Heart left ventricle (tissue), 16 donors: ENCODE measurements around the gene DPEP2NB. TPM values are rescaled to one million over a fixed set of nuclear protein-coding genes. Genes with fewer than 3 reads are reported as not detected.

Experiments
- ATAC-seq, 4 donors: fragments of 200-7000 bp; cut with Tn5 transposase; one replicate each; pipeline ENCODE4 v1.9.1; 2020 to 2022; ENCODE audit warnings: moderate library complexity in 4 of 4, mild to moderate bottlenecking in 3 of 4, moderate number of reproducible peaks in 1 of 4
- DNase-seq, 5 donors: peaks; one replicate each; pipeline ENCODE4 v3.0.0-alpha.2; 2020
- H3K27ac ChIP-seq, 12 donors: fragments of 200-600 bp; sonication (generic) in 4 of 12; one replicate each; pipeline versions ENCODE4 v1.5.0 to v1.8.0; 2016 to 2022; ENCODE audit warnings: mild to moderate bottlenecking in 2 of 12
- H3K27me3 ChIP-seq, 9 donors: fragments of 200-600 bp; sonication (generic) in 2 of 9; one replicate each; pipeline versions ENCODE4 v1.5.1 to v1.8.0; 2016 to 2022; ENCODE audit warnings: mild to moderate bottlenecking in 3 of 9
- H3K36me3 ChIP-seq, 9 donors: fragments of 200-600 bp; sonication (generic) in 2 of 9; one replicate each; pipeline versions ENCODE4 v1.5.0 to v1.8.0; 2018 to 2022; ENCODE audit warnings: mild to moderate bottlenecking in 2 of 9
- H3K4me1 ChIP-seq, 12 donors: fragments of 200-600 bp; sonication (generic) in 4 of 12; one replicate each; pipeline versions ENCODE4 v1.5.0 to v1.8.0; 2016 to 2022; ENCODE audit warnings: mild to moderate bottlenecking in 3 of 12
- H3K4me3 ChIP-seq, 12 donors: fragments of 200-600 bp; sonication (generic) in 4 of 12; one replicate each; pipeline versions ENCODE4 v1.5.0 to v1.8.0; 2017 to 2022; ENCODE audit warnings: mild to moderate bottlenecking in 9 of 12, moderate library complexity in 4 of 12
- H3K9me3 ChIP-seq, 12 donors: fragments of 200-600 bp; sonication (generic) in 4 of 12; one replicate each; pipeline versions ENCODE4 v1.5.0 to v1.8.0; 2016 to 2022; ENCODE audit warnings: mild to moderate bottlenecking in 1 of 12
- POLR2A ChIP-seq, 2 donors: fragments of 450-650 bp; IDR thresholded peaks; one replicate each; pipeline ENCODE4 v1.6.1; 2017; ENCODE audit warnings: antibody characterized with exemption in 2 of 2, mild to moderate bottlenecking in 2 of 2, moderate library complexity in 2 of 2
- WGBS, 4 donors: extraction: QIAGEN DNeasy Blood & Tissue Kit in 2 of 4; methylation state at CpG; one replicate each; pipeline versions ENCODE4 v1.1.5 to v1.1.7; 2013 to 2018; 5-methylcytosine and 5-hydroxymethylcytosine counted together
- intact Hi-C, 10 donors: fragments of 100-400 bp; cut with DNase I; formaldehyde crosslinking; loops; one replicate each; pipeline versions ENCODE4 v1.11.1 to v1.14.2; 2022
- polyA plus RNA-seq, 2 donors: library from polyadenylated mRNA; stranded (reverse); fragments of 200-250 nt; gene quantifications; one replicate each; pipeline ENCODE4 v1.2.3, GENCODE V29; 2013
- total RNA-seq, 9 donors: library from RNA; depleted of rRNA in 2 of 9; stranded (reverse); fragments of >200 nt in 2 of 9; fragmentation: NEBNext Ultra II Directional in 3 of 9; extraction: Animal tissue kit (Norgen Biotek cat#: 25700) in 3 of 9; gene quantifications; one replicate each; pipeline versions ENCODE4 v1.1.0 to v1.2.4, GENCODE V29; 2016 to 2023
- TF ChIP-seq, protein P1 (sequence below), 12 donors: fragments of 200-600 bp; sonication (generic) in 4 of 12; IDR thresholded peaks; one replicate each; pipeline versions ENCODE4 v1.5.0 to v1.8.0; 2018 to 2022; ENCODE audit warnings: antibody characterized with exemption in 12 of 12, mild to moderate bottlenecking in 5 of 12
- donor health status: ischemic (EF 13 %, LVEDD 7.1; RV severe dilation, severe dysfunction).
- donor health status: healthy with polysubstance abuse.
- donor health status: DM: no; HTN: yes; CAD: no.
- donor health status: DM: no; HTN: no; CAD: no.
- donor health status: ischemic (EF 25% LVEDD 6.9; RV normal size, moderate dysfunction).
- donor health status: ischemic (EF 25% LVEDD 5.7; RV mildly dilated, moderate dysfunction).
- donor health status: healthy.
- donor health status: DM: yes; HTN: yes; CAD: no.
- donor health status: ischemic (EF 35%, LVEDD 5.7; RV mildly dilated, moderate dysfunction).
- donor health status: nonischemic (EF 11% LVEDD 7.7; RV severe dilation, severe dysfunction).
- donor health status: DM: yes; HTN: yes; CAD: no.
- donor health status: PGD.
- donor health status: ischemic (EF 29% LVEDD 5.4; RV normal size, mild dysfunction).
- donor health status: nonischemic (EF 23%, LVEDD 6.1; RV moderate dilation, normal function).

The DPEP2NB gene
- total and polyA plus RNA-seq, 11 donors: not detected

DNA sequence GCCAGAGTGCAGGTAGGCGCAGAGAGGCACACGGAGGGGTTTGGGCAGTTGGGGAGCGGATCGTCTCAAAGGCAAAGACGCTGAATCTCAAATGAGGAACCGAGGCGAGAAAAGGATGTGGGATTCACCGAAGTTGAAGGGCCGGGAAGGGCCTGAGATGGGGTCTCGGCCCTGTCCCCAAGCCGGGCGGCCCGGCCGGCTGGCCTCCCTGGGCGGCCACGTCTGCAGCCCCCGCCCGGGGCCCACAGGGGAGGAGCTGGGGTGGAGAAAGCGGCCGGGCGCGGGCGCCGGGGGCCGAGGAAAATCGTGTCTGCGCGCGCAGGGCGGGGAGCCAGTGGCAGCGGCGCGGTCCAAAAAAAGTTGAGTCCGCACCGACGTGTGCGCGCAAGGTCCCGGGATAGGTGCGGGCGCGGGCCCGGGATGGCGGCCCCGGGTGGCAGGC, 47.7 kb downstream of the DPEP2NB start:
- TF ChIP-seq POLR2A (IDR thresholded peaks at IDR 0.05): no peak
- TF ChIP-seq, protein P1, sequence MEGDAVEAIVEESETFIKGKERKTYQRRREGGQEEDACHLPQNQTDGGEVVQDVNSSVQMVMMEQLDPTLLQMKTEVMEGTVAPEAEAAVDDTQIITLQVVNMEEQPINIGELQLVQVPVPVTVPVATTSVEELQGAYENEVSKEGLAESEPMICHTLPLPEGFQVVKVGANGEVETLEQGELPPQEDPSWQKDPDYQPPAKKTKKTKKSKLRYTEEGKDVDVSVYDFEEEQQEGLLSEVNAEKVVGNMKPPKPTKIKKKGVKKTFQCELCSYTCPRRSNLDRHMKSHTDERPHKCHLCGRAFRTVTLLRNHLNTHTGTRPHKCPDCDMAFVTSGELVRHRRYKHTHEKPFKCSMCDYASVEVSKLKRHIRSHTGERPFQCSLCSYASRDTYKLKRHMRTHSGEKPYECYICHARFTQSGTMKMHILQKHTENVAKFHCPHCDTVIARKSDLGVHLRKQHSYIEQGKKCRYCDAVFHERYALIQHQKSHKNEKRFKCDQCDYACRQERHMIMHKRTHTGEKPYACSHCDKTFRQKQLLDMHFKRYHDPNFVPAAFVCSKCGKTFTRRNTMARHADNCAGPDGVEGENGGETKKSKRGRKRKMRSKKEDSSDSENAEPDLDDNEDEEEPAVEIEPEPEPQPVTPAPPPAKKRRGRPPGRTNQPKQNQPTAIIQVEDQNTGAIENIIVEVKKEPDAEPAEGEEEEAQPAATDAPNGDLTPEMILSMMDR (IDR thresholded peaks at IDR 0.05): no peak
- H3K9me3 ChIP-seq: no peaks in the 10 kb centered on the region
- 0 to 1% (median 1%) methylated on average over 33 to 45 of the region's 45 CpGs for WGBS, 4 donors
- peak in 2 of 4 donors; percentile 38 to 46 for ATAC-seq
- peak overlapping the region; percentile 67 to 100 (median 91) for H3K4me3 ChIP-seq
- intact Hi-C loops: loop anchor here in 2 of 10 donors (1.0 to 10.0 kb wide), 2 partner anchors 33 to 267 kb away; partner anchors contain the start of gene ESRP2 (in 1 of the 2)
- peak in 4 of 5 donors; percentile 63 to 81 (median 68) for DNase-seq
- peak overlapping the region; percentile 95 to 100 (median 99) for H3K27ac ChIP-seq
- peaks cover 0 to 20% (median 7%) of the 10 kb centered on the region in 9 donors for H3K36me3 ChIP-seq
- H3K4me1 ChIP-seq: peaks cover 27 to 55% (median 48%) of the 10 kb centered on the region in 12 donors
- no peaks in the 10 kb centered on the region for H3K27me3 ChIP-seq

GRCh38 chr16:67967183-67967957, 48.3 kb downstream of the DPEP2NB start:
- H3K27ac ChIP-seq: peak overlapping the region; percentile 95 to 100 (median 99)
- no peak for DNase-seq
- WGBS, 4 donors: 2 to 4% (median 3%) methylated on average over 18 of the region's 18 CpGs
- peaks cover 0 to 26% (median 13%) of the 10 kb centered on the region in 9 donors for H3K36me3 ChIP-seq
- no peaks in the 10 kb centered on the region for H3K9me3 ChIP-seq
- H3K27me3 ChIP-seq: no peaks in the 10 kb centered on the region
- intact Hi-C loops: loop anchor here in 1 of 10 donors (10.0 kb wide), 1 partner anchor 267 kb away; the partner anchor contains the start of gene ESRP2
- no peak for TF ChIP-seq POLR2A (IDR thresholded peaks at IDR 0.05)
- TF ChIP-seq, protein P1 (IDR thresholded peaks at IDR 0.05): no peak
- peaks cover 31 to 61% (median 54%) of the 10 kb centered on the region in 12 donors for H3K4me1 ChIP-seq
- peak overlapping the region; percentile 67 to 100 (median 91) for H3K4me3 ChIP-seq
- no peak for ATAC-seq

GRCh38 chr16:67966549-67967182, 49.0 kb downstream of the DPEP2NB start:
- H3K36me3 ChIP-seq: peaks cover 0 to 33% (median 20%) of the 10 kb centered on the region in 9 donors
- 21 to 40% (median 38%) methylated on average over 3 of the region's 3 CpGs for WGBS, 4 donors
- H3K4me3 ChIP-seq: peak overlapping the region; percentile 6 to 100 (median 90)
- intact Hi-C loops: loop anchor here in 1 of 10 donors (10.0 kb wide), 1 partner anchor 268 kb away; the partner anchor contains the start of gene ESRP2
- ATAC-seq (peak in 3 of 4 donors; percentile 7 to 19 (median 8)), DNase-seq (peak in 4 of 5 donors; percentile 46 to 71 (median 70))
- no peaks in the 10 kb centered on the region for H3K9me3 ChIP-seq
- no peaks in the 10 kb centered on the region for H3K27me3 ChIP-seq
- H3K27ac ChIP-seq: peak overlapping the region; percentile 41 to 100 (median 98)
- H3K4me1 ChIP-seq: peaks cover 34 to 68% (median 60%) of the 10 kb centered on the region in 12 donors
- no peak for TF ChIP-seq POLR2A (IDR thresholded peaks at IDR 0.05)
- TF ChIP-seq, protein P1 (IDR thresholded peaks at IDR 0.05): no peak
